GM21576 (cell line): ENCODE measurements around the gene ADGRL2.

Source experiments
- ATAC-seq: cut with Tn5 transposase; IDR thresholded peaks from one replicate; pipeline ENCODE4 v1.9.1; 2021; ENCODE audit warnings: mild to moderate bottlenecking, moderate library complexity; ENCODE audit not compliant: unreplicated experiment

Gene ADGRL2

GRCh38 chr1:81899214-81899821, 98.6 kb downstream of the ADGRL2 start:
- ATAC-seq, result no peak

DNA sequence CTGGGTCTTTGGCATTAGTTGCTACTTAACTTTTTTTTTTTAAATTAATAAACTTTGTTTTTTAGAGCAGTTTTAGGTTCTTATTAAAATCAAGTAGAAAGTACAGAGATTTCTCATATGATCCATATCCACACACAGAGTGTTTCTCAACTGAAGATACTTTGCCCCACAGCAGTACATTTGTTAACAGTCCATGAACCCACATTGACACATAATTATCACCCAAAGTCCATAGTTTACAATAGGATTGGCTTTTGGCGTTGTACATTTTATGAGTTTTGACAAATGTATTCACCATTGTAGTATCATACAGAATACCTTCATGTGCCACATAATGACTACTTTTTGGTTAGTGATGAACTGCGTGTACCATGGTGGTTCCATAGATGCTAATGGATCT, 106.8 kb downstream of the ADGRL2 start:
- ATAC-seq, result no peak

- no peak for ATAC-seq
Measured at GRCh38 chr1:81912383-81912782, 111.6 kb downstream of the ADGRL2 start.

DNA sequence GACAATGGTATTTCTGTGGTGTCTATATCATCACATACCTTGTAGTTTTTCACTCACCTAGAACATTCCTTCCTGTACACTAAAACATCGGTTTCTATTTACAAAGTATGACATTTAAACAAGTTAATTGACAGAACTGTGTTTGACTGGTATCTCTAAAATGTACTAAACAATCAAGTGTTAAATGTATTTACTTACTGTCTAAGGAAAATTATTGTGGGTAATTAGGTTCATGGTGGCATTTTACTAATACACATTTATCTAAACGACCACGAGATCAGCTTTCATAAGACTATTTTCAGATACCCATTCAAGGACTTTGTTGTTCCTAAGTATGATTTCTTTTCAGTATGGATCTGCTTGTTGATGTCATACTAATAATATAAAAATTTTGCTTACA, 115.2 kb downstream of the ADGRL2 start:
- ATAC-seq, result no peak

GRCh38 chr1:81920245-81920740, 119.6 kb downstream of the ADGRL2 start:
- ATAC-seq, result no peak

GRCh38 chr1:81920886-81921285, 120.2 kb downstream of the ADGRL2 start:
- ATAC-seq, result no peak

- no peak for ATAC-seq
Measured at GRCh38 chr1:81921344-81921743, 120.6 kb downstream of the ADGRL2 start.

- no peak for ATAC-seq
Measured at GRCh38 chr1:81921851-81922462, 121.2 kb downstream of the ADGRL2 start.

DNA sequence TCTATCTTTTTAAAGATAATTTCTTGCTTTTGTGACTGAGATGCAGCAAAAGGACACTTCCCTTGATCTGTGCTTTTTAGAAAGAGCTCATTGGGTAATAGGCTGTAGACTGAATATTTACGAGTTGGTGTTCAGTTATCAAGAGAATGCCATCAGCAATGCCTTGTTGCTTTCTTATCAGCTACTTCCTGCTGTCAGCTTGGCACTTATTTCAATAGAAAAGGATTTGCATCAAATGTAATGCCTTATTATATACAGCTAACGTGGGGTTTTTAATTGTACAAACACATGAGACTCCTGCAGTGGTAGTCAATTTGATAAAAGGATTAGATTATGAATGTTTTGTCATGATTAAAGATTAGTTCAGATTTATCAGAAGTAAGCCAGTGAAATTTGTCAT, 122.2 kb downstream of the ADGRL2 start:
- no peak for ATAC-seq

- ATAC-seq, result no peak
Measured at GRCh38 chr1:81929106-81929505, 128.4 kb downstream of the ADGRL2 start.

- ATAC-seq, result no peak
Measured at GRCh38 chr1:81936853-81937252, 136.1 kb downstream of the ADGRL2 start.

DNA sequence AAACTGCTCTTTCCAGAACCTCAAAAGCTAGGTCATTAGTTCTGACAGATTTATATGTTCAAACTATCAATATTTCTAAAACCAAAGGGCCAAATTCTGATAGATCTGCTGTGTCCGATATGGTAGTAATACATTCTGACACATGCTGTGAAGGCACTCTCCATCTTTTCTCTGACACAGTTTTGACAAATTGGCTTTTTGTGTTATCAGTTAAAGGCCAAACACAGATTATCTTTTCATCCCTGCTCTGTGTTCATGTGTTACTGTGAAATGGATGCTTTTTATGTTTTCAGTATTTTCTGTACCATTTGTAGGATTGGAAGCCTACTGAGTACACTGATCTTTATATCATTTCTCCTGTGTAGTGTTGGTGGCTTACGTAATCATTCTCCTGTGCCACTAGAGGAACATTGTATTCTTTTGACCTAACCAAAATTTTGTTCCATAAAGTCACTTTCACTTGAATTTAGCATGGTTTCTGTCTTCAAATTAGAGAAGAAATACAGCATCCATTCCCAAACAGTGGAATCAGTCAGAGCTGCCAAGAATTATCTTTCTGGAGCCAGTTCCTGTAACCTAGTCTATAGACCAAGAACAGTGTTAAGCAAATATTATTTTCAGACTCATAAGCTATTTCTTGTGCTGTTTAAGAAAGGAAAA, 137.2 kb downstream of the ADGRL2 start:
- no peak for ATAC-seq

- ATAC-seq, result no peak
Measured at GRCh38 chr1:81948495-81948894, 147.8 kb downstream of the ADGRL2 start.

DNA sequence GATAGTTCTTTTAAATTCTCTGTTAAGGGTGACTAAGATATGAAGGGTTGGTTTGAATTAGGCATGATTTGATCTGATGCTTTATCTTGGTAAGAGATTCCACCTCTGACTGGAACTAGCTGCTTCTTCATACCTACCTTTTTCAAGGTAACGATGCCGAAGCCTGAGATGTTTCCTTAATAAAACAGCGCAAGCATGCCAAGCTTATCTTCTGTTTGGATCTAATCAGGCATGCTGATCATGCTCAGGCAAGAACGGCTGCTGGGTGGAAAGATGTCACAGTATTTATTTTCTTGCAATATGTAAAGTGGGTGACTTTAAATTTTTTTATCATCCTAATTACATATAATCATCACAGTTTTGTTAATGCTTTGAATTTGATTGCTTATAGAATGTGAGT, 148.7 kb downstream of the ADGRL2 start:
- ATAC-seq, result no peak

- ATAC-seq, result no peak
Measured at GRCh38 chr1:81950037-81950436, 149.3 kb downstream of the ADGRL2 start.

DNA sequence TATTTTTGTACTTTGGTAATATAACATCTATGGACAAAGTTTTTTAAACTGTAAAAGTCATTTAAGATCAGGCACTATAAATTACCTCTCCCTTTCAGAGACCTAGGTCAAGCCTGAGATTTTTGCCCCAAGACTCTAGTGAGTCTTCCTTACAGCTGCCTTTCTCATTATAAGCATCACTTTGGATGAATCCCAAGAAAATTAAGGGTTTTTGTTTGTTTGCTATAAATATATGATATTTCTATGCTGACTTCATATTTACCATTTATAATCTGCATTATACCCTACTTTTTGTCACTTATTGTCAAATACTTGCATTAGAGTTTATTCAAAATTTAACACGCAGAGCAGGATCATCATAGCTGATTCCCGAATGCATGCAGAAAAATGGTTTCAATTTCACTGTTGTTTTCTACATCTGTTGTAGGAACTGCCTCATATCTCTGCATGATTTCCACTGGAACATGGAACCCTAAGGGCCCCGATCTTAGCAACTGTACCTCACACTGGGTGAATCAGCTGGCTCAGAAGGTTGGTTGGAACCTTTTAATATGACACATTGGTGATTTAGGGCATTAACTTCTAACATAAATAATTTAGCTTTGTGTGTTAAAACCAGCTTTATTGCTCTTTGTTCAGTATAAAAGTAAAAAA, 150.0 kb downstream of the ADGRL2 start:
- no peak for ATAC-seq

DNA sequence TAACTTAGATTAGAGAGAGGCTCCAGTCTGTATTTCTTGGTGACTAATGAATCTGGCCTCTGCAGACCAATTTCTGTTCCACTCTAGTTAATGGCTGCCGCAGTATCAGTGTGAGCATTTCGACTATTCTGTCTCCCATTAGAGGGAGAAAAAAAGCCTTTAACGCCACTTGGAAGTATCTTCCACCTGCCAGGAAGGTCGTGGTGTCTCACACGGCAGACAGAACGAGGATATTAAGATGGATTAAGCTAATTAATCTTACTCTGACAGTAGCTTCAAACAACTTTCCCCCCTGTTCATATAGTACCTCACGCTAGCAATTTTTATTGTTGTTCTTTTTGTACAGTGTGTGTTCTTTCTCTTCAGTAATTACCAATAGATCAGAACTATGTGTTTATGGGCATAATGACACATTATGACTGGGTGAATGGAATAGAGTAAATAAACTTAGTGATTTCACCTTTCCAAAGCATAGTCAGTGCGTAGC, 153.8 kb downstream of the ADGRL2 start:
- ATAC-seq, result no peak

GRCh38 chr1:81967951-81968350, 167.2 kb downstream of the ADGRL2 start:
- ATAC-seq, result no peak

DNA sequence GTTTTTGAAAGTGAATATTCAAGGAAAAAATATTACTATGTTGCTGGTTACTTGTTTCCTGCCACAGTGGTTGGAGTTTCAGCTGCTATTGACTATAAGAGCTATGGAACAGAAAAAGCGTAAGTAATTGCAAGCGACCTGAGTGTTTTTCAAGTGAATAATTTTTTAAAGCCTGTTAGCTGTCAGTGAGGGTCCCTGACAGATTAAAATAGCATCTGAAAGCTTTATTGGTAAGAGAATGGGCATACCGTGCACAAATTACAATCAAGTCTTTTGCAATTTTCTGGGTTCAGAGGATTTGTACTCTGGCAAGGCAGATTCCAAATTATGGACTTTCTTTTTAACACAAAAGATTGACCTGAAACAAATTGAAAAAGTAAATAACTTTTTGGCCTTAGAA, 169.7 kb downstream of the ADGRL2 start:
- no peak for ATAC-seq

GRCh38 chr1:81974222-81974841, 173.6 kb downstream of the ADGRL2 start:
- ATAC-seq, result no peak

- no peak for ATAC-seq
Measured at GRCh38 chr1:81974883-81975555, 174.3 kb downstream of the ADGRL2 start.
